Breast epithelium (tissue), 3 donors: ENCODE measurements around the gene GOLGB1.

Experiments
- POLR2A ChIP-seq: fragments of 450-650 bp; IDR thresholded peaks from one replicate; pipeline ENCODE4 v1.6.1; 2016; ENCODE audit warnings: antibody characterized with exemption, mild to moderate bottlenecking, moderate library complexity
- POLR2AphosphoS5 ChIP-seq, 3 donors: sonication (generic); formaldehyde crosslinking; IDR thresholded peaks; one replicate each; pipeline ENCODE4 v1.6.1; 2017; ENCODE audit warnings: antibody characterized with exemption in 3 of 3
- TF ChIP-seq, protein P1 (sequence below), 3 donors: fragments of 450-650 bp; IDR thresholded peaks; one replicate each; pipeline ENCODE4 v1.5.1; 2016 to 2017; ENCODE audit warnings: antibody characterized with exemption in 3 of 3, mild to moderate bottlenecking in 3 of 3, moderate library complexity in 3 of 3

- TF ChIP-seq, protein P1, sequence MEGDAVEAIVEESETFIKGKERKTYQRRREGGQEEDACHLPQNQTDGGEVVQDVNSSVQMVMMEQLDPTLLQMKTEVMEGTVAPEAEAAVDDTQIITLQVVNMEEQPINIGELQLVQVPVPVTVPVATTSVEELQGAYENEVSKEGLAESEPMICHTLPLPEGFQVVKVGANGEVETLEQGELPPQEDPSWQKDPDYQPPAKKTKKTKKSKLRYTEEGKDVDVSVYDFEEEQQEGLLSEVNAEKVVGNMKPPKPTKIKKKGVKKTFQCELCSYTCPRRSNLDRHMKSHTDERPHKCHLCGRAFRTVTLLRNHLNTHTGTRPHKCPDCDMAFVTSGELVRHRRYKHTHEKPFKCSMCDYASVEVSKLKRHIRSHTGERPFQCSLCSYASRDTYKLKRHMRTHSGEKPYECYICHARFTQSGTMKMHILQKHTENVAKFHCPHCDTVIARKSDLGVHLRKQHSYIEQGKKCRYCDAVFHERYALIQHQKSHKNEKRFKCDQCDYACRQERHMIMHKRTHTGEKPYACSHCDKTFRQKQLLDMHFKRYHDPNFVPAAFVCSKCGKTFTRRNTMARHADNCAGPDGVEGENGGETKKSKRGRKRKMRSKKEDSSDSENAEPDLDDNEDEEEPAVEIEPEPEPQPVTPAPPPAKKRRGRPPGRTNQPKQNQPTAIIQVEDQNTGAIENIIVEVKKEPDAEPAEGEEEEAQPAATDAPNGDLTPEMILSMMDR (IDR thresholded peaks at IDR 0.05) = no peak
- TF ChIP-seq POLR2AphosphoS5 (IDR thresholded peaks at IDR 0.05) = no peak
- no peak for TF ChIP-seq POLR2A
Measured at GRCh38 chr3:121723485-121723884, 26.1 kb downstream of the GOLGB1 start.
